Mesenchymal stem cell (in vitro differentiated cells and primary cell): ENCODE data around the gene PER2.
A peak's percentile ranks its signal among the peaks of the same experiment; 100 is the strongest.

Experiments used
- DNase-seq: peaks from one replicate; pipeline ENCODE4 v3.0.0-alpha.2; 2013
- H2AFZ ChIP-seq: one replicate; pipeline ENCODE4 v1.6.1; 2013; ENCODE audit warnings: low read depth, mild to moderate bottlenecking, control low read depth, inconsistent platforms, low read length, moderate library complexity
- H2AK5ac ChIP-seq: 2 replicates; pipeline ENCODE4 v1.6.1; 2013; ENCODE audit warnings: low read length, moderate library complexity, mild to moderate bottlenecking, inconsistent platforms; ENCODE audit not compliant: severe bottlenecking
- H2BK120ac ChIP-seq: one replicate; pipeline ENCODE4 v1.6.1; 2013; ENCODE audit warnings: low read depth, mild to moderate bottlenecking, inconsistent platforms, low read length, moderate library complexity
- H2BK12ac ChIP-seq, 2 experiments: one replicate each; pipeline ENCODE4 v1.6.1; 2013; ENCODE audit warnings: inconsistent platforms in 2 of 2, low read length in 2 of 2, mild to moderate bottlenecking in 2 of 2, moderate library complexity in 2 of 2, control low read depth in 1 of 2
- H2BK15ac ChIP-seq: one replicate; pipeline ENCODE4 v1.6.1; 2013; ENCODE audit warnings: mild to moderate bottlenecking, low read depth, inconsistent platforms; ENCODE audit not compliant: poor library complexity, severe bottlenecking
- H2BK5ac ChIP-seq: 2 replicates; pipeline ENCODE4 v1.6.1; 2013; ENCODE audit warnings: low read depth, mild to moderate bottlenecking, low read length, control low read depth, inconsistent platforms; ENCODE audit not compliant: poor library complexity, severe bottlenecking
- H3K14ac ChIP-seq, 2 experiments: one replicate each; pipeline ENCODE4 v1.6.1; 2013; ENCODE audit warnings: inconsistent platforms in 2 of 2, low read length in 2 of 2, control low read depth in 1 of 2, mild to moderate bottlenecking in 1 of 2, moderate library complexity in 1 of 2
- H3K18ac ChIP-seq, 2 experiments: one replicate each; pipeline ENCODE4 v1.6.1; 2013; ENCODE audit warnings: inconsistent platforms in 2 of 2, low read length in 2 of 2, control low read depth in 1 of 2, low read depth in 1 of 2, mild to moderate bottlenecking in 1 of 2
- H3K23ac ChIP-seq, 2 experiments: one replicate each; pipeline ENCODE4 v1.6.1; 2013; ENCODE audit warnings: inconsistent platforms in 2 of 2, low read length in 2 of 2, mild to moderate bottlenecking in 2 of 2, moderate library complexity in 2 of 2, control low read depth in 1 of 2
- H3K27ac ChIP-seq: 2 replicates; pipeline ENCODE4 v1.5.1; 2013; ENCODE audit warnings: mild to moderate bottlenecking, moderate library complexity, low read length, control low read depth, inconsistent platforms; ENCODE audit not compliant: poor library complexity, severe bottlenecking
- H3K27me3 ChIP-seq, 2 experiments: 2 replicates each; pipeline versions ENCODE4 v1.6.1 to v1.7.0; 2013; ENCODE audit warnings: low read length in 2 of 2, mild to moderate bottlenecking in 2 of 2, moderate library complexity in 2 of 2, control low read depth in 1 of 2, inconsistent platforms in 1 of 2; ENCODE audit not compliant: control insufficient read depth in 1 of 2, insufficient read depth in 1 of 2
- H3K36me3 ChIP-seq, 2 experiments: 2 replicates each; pipeline versions ENCODE4 v1.6.1 to v1.7.0; 2013; ENCODE audit warnings: low read length in 2 of 2, control low read depth in 1 of 2, inconsistent platforms in 1 of 2, low read depth in 1 of 2, mild to moderate bottlenecking in 1 of 2; ENCODE audit not compliant: insufficient read depth in 2 of 2, control insufficient read depth in 1 of 2
- H3K4ac ChIP-seq, 2 experiments: one replicate each; pipeline ENCODE4 v1.6.1; 2013; ENCODE audit warnings: inconsistent platforms in 2 of 2, low read length in 2 of 2, mild to moderate bottlenecking in 2 of 2, moderate library complexity in 2 of 2, control low read depth in 1 of 2, low read depth in 1 of 2
- H3K4me1 ChIP-seq: 2 replicates; pipeline ENCODE4 v1.6.1; 2013; ENCODE audit warnings: low read depth, low read length, control low read depth; ENCODE audit not compliant: control insufficient read depth, insufficient read depth
- H3K4me2 ChIP-seq: 2 replicates; pipeline ENCODE4 v1.6.1; 2013; ENCODE audit warnings: low read length, mild to moderate bottlenecking, inconsistent platforms; ENCODE audit not compliant: poor library complexity, severe bottlenecking
- H3K4me3 ChIP-seq, 2 experiments: 2 replicates each; pipeline versions ENCODE4 v1.5.1 to v1.7.0; 2013; ENCODE audit warnings: low read length in 2 of 2, mild to moderate bottlenecking in 2 of 2, control low read depth in 1 of 2, low read depth in 1 of 2; ENCODE audit not compliant: insufficient read depth in 1 of 2
- H3K79me1 ChIP-seq: replicated peaks from 2 replicates; pipeline ENCODE4 v1.6.1; 2013; ENCODE audit warnings: mild to moderate bottlenecking, control low read depth, low read length, inconsistent platforms; ENCODE audit not compliant: poor library complexity, severe bottlenecking
- H3K9ac ChIP-seq: 2 replicates; pipeline ENCODE4 v1.7.0; 2013; ENCODE audit warnings: mild to moderate bottlenecking, low read length, moderate library complexity
- H3K9me3 ChIP-seq: 2 replicates; pipeline ENCODE4 v1.7.0; 2013; ENCODE audit warnings: mild to moderate bottlenecking, low read length; ENCODE audit not compliant: control insufficient read depth
- H4K8ac ChIP-seq: one replicate; pipeline ENCODE4 v1.6.1; 2013; ENCODE audit warnings: inconsistent platforms, mild to moderate bottlenecking, low read length, moderate library complexity
- H4K91ac ChIP-seq: one replicate; pipeline ENCODE4 v1.6.1; 2013; ENCODE audit warnings: mild to moderate bottlenecking, low read length, inconsistent platforms
- WGBS: methylation state at CpG from one replicate; pipeline ENCODE4 v1.1.7; 2013; ENCODE audit warnings: mixed read lengths; 5-methylcytosine and 5-hydroxymethylcytosine counted together

PER2 gene

DNA sequence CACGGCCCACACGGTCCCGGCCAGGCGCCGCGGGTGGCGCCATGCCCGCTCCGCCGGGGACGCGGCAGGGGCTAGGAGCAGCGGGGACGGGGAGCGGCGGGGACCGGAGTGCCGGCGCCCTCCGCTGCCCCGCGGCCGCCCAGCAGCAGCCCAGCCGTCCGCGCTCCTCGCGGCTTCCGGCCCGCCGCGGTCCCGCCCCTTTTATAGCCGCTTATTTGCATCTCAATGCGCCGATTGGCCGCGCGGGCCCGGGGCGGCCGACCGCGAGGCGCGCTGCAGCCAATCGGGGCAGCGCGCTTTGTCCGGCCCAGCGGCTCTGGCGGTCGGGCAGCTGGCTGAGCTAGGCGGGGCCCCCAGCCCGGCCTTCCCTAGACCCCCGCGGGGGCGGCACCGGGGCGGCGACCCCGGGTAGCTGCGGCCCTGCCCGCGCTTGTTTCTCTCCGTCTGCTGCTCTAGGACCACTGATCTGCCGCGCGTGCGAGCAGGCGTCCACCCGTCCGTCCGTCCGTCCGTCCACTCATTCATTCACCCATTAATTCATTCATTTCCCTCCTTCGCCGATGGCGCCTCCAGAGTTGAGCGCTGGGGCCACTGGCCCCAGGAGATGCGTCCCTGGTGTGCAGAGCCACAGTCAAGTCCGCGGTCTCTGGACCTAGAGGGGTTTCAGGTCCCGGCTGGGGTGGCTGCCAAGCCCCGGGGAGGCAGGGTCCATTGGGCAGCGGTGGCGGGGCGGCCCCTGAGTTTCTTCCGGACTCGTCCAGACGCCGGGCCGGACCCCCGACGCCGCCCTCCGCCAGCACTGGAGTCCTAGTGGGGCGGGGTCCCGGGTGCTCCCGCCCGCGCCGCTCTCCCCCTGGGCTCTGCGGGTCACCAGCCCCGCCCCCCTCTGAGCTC, 48.3 kb downstream of the PER2 start, which contains the start of gene HES6:
TSS of gene HES6 (minus strand) at position 176 of the 894 bp plus-strand sequence. CDS start at position 43, 133 bp downstream.
- peak; percentile 91 for DNase-seq
- Histone ChIP-seq H3K27me3 (peaks cover 44 to 50% of the 10 kb centered on the region in 2 experiments), H2BK120ac (no peak within 1 kb of the TSS), H3K9ac (no peak within 1 kb of the TSS), H3K18ac (peak within 1 kb of the TSS; percentile 67 to 68), H2BK5ac (no peak within 1 kb of the TSS), H2BK12ac (peak within 1 kb of the TSS in 1 of 2 experiments; percentile 70), H2AK5ac (no peak within 1 kb of the TSS), H3K9me3 (no peaks in the 10 kb centered on the region), H4K91ac (peak within 1 kb of the TSS; percentile 66), H3K27ac (no peak within 1 kb of the TSS), H3K4me3 (peak within 1 kb of the TSS; percentile 71 to 79), H3K4me1 (peaks cover 23% of the 10 kb centered on the region), H4K8ac (peak within 1 kb of the TSS; percentile 69), H3K14ac (peak within 1 kb of the TSS in 1 of 2 experiments; percentile 19), H3K79me1 (no peaks in the 10 kb centered on the region), H3K4me2 (peak within 1 kb of the TSS; percentile 95), H2BK15ac (peak within 1 kb of the TSS; percentile 81), H3K36me3 (peaks cover 1 to 6% of the 10 kb centered on the region in 2 experiments), H3K4ac (no peak within 1 kb of the TSS), H3K23ac (no peak within 1 kb of the TSS), H2AFZ (peak within 1 kb of the TSS; percentile 54)
- 1% methylated on average over 91 of the region's 105 CpGs for WGBS

DNA sequence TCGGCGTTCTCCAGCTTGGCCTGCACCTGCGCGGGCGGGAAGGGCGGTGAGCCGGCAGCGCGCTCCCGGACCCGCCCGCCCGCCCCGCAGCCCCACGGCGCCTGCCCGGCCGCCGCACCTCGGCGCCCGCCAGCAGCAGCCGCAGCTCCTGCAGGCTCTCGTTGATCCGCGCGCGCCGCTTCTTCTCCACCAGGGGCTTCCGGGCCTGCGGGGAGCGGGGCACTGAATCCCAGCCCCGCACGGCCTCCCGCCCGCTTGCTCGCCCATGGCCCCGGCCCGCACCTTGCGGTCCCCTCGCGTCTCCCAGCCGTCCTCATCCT, 48.9 kb downstream of the PER2 start:
- H3K23ac ChIP-seq, result no peak overlapping the region
- peaks cover 24% of the 10 kb centered on the region for H3K4me1 ChIP-seq
- H3K27ac ChIP-seq, result no peak overlapping the region
- H2AK5ac ChIP-seq, result no peak overlapping the region
- peak overlapping the region; percentile 71 to 79 for H3K4me3 ChIP-seq
- H3K4me2 ChIP-seq, result peak overlapping the region; percentile 95
- H3K18ac ChIP-seq, result peak overlapping the region; percentile 67 to 68
- H3K4ac ChIP-seq, result no peak overlapping the region
- peak overlapping the region in 1 of 2 experiments; percentile 19 for H3K14ac ChIP-seq
- H4K8ac ChIP-seq, result peak overlapping the region; percentile 69
- no peak overlapping the region for H3K9ac ChIP-seq
- H2BK5ac ChIP-seq, result no peak overlapping the region
- no peak overlapping the region for H4K91ac ChIP-seq
- no peak overlapping the region for H2BK120ac ChIP-seq
- H2AFZ ChIP-seq, result peak overlapping the region; percentile 54
- H3K9me3 ChIP-seq, result no peaks in the 10 kb centered on the region
- WGBS, result 3% methylated on average over 26 of the region's 43 CpGs
- peaks cover 44 to 51% of the 10 kb centered on the region in 2 experiments for H3K27me3 ChIP-seq
- peak overlapping the region in 1 of 2 experiments; percentile 70 for H2BK12ac ChIP-seq
- H3K36me3 ChIP-seq, result peaks cover 0 to 4% of the 10 kb centered on the region in 2 experiments
- DNase-seq, result peak; percentile 51
- H3K79me1 ChIP-seq, result no peaks in the 10 kb centered on the region
- H2BK15ac ChIP-seq, result peak overlapping the region; percentile 34

DNA sequence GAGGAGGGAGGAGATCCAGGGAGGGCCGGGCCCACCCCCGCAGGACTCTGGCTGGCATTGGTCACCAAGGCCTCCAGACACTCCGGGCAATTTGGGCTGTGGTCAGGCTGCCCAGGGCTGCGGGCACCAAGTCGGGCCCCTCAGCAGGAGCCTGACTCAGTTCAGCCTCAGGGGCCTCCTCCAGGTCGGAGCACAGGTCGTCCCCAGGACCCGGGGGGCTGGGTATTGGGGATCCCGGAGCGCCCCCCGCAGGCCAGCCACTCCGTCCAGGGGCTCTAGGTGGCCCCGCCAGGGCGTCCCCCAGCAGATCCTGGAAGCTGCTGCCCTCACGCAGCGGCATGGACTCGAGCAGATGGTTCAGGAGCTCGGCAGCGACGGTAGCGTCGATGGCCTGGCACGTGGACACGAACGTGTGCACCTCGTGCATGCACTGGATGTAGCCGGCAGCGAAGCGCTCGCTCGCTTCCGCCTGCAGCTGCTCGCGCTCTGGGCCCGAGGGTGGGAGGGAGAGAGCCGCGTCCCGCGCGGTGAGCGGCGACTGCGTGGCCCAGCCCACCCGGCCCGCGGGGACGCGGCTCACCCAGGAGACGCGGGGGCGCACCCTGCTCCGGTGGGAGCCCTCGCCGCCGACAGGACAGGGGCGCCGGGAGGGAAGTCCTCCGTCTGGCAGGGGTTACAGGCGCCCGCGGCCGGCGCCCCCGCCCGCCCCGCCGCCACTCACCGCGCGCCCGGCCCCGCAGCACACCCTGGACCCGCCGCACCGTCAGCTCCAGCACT, 49.5 kb downstream of the PER2 start:
- no peak overlapping the region for H3K9ac ChIP-seq
- H3K4me1 ChIP-seq, result peaks cover 26% of the 10 kb centered on the region
- no peak overlapping the region for H3K4ac ChIP-seq
- H2BK120ac ChIP-seq, result no peak overlapping the region
- peak overlapping the region; percentile 34 for H2BK15ac ChIP-seq
- no peaks in the 10 kb centered on the region for H3K79me1 ChIP-seq
- H4K8ac ChIP-seq, result peak overlapping the region; percentile 13
- no peak overlapping the region for H2BK5ac ChIP-seq
- H3K36me3 ChIP-seq, result no peaks in the 10 kb centered on the region
- no peak overlapping the region for H2AK5ac ChIP-seq
- no peak overlapping the region for H3K18ac ChIP-seq
- H2BK12ac ChIP-seq, result no peak overlapping the region
- H2AFZ ChIP-seq, result no peak overlapping the region
- H3K4me3 ChIP-seq, result peak overlapping the region in 1 of 2 experiments; percentile 79
- H3K27ac ChIP-seq, result no peak overlapping the region
- WGBS, result 47% methylated on average over 43 of the region's 75 CpGs
- H3K23ac ChIP-seq, result no peak overlapping the region
- no peak for DNase-seq
- no peaks in the 10 kb centered on the region for H3K9me3 ChIP-seq
- H3K27me3 ChIP-seq, result peaks cover 44 to 51% of the 10 kb centered on the region in 2 experiments
- H3K4me2 ChIP-seq, result peak overlapping the region; percentile 95
- H4K91ac ChIP-seq, result peak overlapping the region; percentile 66
- no peak overlapping the region for H3K14ac ChIP-seq

DNA sequence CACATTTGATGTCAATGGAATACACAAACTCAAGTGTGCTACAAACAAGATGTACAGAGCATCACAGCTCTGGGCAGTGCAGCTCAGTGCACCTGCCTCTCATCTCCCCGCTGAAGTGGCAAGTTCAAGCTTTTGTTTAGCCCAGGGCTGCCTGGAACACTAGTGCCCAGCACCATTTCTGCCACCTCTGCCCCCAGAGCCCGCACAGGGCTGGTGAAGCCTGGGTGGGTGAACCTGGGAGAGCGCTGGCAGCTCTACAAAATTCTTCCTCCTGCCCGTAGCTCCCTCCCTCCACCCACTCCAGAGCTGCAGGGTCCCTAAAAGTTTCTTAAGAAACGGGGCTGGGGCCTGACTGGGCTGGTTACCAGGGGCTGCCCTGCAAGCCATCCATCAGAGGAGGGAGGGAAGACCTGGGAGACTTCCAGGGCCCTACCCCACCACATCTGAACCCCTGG, 50.1 kb downstream of the PER2 start:
- DNase-seq, result no peak
- no peak overlapping the region for H2BK120ac ChIP-seq
- H3K27ac ChIP-seq, result no peak overlapping the region
- no peak overlapping the region for H2AK5ac ChIP-seq
- H2BK5ac ChIP-seq, result no peak overlapping the region
- no peaks in the 10 kb centered on the region for H3K9me3 ChIP-seq
- H3K27me3 ChIP-seq, result peaks cover 44 to 51% of the 10 kb centered on the region in 2 experiments
- H2AFZ ChIP-seq, result no peak overlapping the region
- 73% methylated on average over 3 of the region's 5 CpGs for WGBS
- no peaks in the 10 kb centered on the region for H3K79me1 ChIP-seq
- no peak overlapping the region for H3K18ac ChIP-seq
- H3K4me1 ChIP-seq, result peaks cover 26% of the 10 kb centered on the region
- H3K4ac ChIP-seq, result no peak overlapping the region
- no peak overlapping the region for H3K14ac ChIP-seq
- no peak overlapping the region for H4K8ac ChIP-seq
- H3K4me2 ChIP-seq, result no peak overlapping the region
- no peak overlapping the region for H2BK12ac ChIP-seq
- no peaks in the 10 kb centered on the region for H3K36me3 ChIP-seq
- H2BK15ac ChIP-seq, result no peak overlapping the region
- no peak overlapping the region for H3K9ac ChIP-seq
- no peak overlapping the region for H3K23ac ChIP-seq
- no peak overlapping the region for H3K4me3 ChIP-seq
- H4K91ac ChIP-seq, result no peak overlapping the region
